HG03175 (cell line): Measurements from ENCODE around the gene RASGRP3.
A peak's percentile ranks its signal among the peaks of the same experiment; 100 is the strongest.
"Not testable (repeated sequence)": the region's sequence is repeated elsewhere in the genome, so short reads cannot be mapped to it uniquely, and the experiment has no call there.

Source experiments
- ATAC-seq: cut with Tn5 transposase; IDR thresholded peaks from one replicate; pipeline ENCODE4 v1.9.1; 2021; ENCODE audit warnings: mild to moderate bottlenecking, moderate library complexity; ENCODE audit not compliant: unreplicated experiment

The RASGRP3 gene

GRCh38 chr2:33453905-33454479, 22.5 kb upstream of the RASGRP3 start:
- no peak for ATAC-seq

GRCh38 chr2:33457556-33458247, 18.7 kb upstream of the RASGRP3 start:
- ATAC-seq = peak; percentile 69

GRCh38 chr2:33458248-33458819, 18.1 kb upstream of the RASGRP3 start:
- no peak for ATAC-seq

DNA sequence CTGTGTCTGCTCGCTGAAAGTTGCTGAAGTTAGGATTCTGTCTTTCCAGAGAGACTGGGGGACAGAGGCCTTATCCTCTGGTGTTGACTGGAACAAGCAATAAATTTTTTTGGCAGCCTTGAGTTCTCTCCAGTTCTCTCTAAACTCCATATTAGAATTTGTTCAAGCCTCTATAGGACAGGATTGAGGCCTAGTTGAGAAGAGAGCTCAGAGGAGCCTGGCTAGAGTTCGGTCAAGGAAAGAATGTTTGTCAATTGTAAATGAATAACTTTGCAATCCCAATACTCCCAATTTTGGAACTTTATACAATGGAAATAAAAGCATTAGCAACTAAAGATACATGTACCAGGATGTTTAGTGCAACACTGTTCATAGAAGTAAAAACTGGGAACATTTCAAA, 16.7 kb upstream of the RASGRP3 start:
- ATAC-seq = no peak

DNA sequence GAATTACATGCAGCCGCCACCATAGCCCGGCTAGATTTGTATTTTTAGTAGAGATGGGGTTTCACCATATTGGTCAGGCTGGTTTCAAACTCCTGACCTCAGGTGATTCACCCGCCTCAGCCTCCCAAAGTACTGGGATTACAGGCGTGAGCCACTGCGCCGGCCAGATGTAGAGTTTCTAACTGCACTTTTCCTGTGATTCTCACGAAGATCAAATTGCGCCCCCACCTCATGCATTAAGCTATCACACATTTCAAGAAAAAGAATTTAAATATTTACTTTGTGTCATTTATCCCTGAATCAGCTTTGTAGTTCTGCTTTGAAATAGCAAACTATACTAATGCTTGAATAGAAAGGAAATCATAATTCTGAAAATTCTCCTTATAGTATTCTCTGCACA, 13.9 kb upstream of the RASGRP3 start:
- not testable (repeated sequence) for ATAC-seq

- no peak for ATAC-seq
These were observed 9.0 kb upstream of the RASGRP3 start for GRCh38 chr2:33467413-33467812.

- no peak for ATAC-seq
These were observed 7.2 kb upstream of the RASGRP3 start for GRCh38 chr2:33469238-33469637.

GRCh38 chr2:33475224-33476130, 972 bp upstream of the RASGRP3 start:
- peak; percentile 56 for ATAC-seq

DNA sequence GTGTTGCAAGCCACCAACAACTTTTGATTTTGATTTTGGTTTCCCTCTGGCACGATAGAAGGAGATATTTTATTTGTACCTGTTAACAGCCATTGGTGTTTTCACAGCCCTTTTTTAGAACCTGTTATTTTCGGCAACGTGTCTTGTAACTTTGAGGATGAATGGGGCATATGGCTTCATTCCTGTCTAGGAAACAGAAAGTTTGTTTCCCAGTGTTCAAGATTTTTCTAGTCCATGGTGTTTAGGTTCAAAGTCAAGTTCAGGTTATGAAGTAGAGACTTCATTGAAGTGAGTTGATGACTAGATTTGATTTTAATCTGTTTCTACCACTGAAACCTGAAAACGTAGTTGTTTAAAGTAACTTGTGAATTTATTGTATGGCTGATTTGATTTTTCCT, 343 bp downstream of the RASGRP3 start:
- ATAC-seq = no peak

DNA sequence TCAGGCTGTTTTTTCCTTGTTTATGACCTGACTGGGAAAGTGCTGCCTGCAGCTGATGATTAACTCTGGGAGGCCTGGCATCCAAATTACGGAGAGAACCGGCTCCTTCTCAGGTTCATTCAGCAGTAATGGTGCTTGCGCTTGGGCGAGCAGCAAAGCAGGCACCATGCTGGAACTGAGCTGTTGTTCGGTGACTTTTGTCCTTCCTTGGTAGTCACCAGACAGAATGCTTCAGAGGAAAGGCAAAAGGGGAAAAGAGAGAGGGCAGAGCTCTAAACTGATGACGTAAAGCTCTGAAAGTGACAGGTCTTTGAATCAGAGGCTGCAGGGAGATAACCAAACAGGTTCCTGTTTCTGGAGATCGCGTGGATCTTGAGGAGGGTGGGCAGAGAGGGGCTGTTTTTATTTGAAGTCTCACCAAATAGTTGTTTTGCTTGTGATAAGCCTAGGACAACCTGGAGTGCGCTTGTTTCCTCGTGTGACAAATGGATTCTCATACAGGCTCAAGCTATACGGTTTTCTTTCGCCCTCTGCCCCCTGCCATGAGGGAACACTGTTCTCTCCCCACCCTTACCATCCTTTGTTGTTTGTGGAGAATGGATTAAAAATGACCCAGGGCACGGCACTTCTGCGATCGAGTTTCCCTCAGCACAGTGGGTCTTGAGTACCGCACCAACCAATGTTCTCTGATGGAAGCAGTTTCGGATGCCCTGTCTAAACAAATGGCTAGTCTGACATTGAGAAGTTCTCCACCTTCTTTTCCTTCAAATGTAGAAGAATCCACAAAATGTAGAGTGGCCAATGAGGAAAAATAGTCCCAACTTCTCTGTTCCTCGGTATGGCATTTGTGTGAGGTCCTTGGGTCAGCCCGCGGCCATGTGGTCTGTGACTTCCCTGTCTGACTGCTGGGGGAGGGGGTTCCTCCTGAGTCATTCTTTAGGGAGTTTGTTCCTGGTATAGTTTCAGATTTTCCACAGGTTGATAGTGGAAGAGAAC, 1.3 kb downstream of the RASGRP3 start:
- no peak for ATAC-seq

DNA sequence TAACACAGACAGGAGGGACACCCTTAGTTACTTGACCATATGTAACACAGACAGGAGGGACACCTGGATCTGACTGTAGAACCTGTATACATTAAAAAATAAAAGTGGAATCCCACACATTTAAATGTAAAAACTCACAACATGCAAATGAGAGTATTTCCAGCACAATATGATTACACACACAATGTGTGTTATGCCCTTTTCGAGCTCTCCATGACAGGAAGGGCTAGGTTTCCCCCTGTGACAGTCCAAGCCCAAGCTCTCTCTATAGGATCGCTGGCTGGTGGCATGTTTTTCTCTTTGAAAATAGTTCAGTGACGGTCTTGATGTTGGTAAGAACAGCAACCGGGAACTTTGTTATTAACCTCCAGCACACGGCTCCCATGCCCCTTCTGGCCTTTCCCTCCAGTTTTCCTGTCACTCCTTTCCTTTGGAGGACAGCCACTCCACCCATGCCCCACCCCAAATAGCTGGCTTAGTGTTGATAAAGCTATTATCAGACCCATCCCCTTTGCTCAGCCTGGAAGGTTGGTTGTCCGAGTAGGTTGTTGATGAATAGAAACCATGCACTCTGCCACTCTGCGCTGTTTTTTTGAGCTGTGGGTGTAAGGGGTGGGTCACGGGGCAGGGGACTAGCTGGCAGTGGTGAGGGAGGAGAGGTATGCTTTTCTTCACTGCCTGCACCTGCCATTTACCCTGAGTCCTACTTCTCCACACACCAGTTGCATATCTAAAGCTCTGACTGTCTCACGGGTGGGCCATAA, 2.7 kb downstream of the RASGRP3 start:
- no peak for ATAC-seq

DNA sequence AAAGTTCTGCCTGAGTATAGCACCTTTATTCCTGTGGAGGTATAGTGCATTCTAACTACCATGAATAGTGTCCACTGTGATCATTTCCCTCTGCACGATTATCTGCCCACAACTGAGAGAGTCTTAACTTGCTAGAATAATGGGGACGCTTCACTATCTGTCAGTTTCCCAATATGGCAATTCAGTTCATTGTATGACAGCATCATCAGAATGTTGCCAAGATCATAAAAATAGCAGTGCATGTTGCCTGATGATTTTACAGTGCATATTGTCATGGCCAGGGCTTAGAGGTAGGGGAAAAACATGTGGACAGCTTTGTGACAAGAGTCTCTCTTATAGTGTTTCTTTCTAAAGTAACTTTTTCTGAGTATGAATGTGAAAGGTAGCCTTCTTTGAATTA, 6.1 kb downstream of the RASGRP3 start:
- ATAC-seq = no peak

DNA sequence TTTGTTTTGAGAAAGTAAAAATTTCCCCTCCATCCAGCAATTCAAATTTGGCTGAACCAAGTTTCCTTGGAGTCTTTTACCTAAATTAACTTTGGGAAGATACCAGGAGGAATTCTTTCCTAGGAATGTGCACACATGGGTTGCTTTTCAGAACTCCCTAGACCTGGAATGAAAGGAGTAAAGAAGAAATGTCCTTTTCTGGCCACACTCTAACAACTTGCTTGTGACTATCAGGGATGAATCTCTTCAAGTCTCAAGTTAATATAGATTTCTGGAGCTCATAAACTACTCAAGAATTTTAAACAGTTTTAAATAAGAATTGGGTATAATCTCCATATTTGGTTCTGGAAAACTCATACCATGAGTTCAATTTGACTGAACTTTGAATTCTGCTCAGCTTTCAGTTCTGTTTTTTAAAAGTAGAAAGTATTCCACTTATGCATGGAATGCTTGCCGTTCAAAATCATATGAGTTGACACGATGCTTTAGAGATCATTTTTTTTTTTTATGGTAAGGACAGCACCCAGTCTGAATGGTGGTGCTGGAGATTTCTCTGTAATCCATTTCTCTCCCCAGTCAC, 7.7 kb downstream of the RASGRP3 start:
- peak; percentile 14 for ATAC-seq

GRCh38 chr2:33485051-33485450, 8.6 kb downstream of the RASGRP3 start:
- no peak for ATAC-seq

- no peak for ATAC-seq
These were observed 10.1 kb downstream of the RASGRP3 start for GRCh38 chr2:33486544-33486943.

- ATAC-seq = peak; percentile 43
These were observed 11.8 kb downstream of the RASGRP3 start for GRCh38 chr2:33488178-33488690.

GRCh38 chr2:33488715-33489540, 12.5 kb downstream of the RASGRP3 start:
- ATAC-seq = peak; percentile 50

DNA sequence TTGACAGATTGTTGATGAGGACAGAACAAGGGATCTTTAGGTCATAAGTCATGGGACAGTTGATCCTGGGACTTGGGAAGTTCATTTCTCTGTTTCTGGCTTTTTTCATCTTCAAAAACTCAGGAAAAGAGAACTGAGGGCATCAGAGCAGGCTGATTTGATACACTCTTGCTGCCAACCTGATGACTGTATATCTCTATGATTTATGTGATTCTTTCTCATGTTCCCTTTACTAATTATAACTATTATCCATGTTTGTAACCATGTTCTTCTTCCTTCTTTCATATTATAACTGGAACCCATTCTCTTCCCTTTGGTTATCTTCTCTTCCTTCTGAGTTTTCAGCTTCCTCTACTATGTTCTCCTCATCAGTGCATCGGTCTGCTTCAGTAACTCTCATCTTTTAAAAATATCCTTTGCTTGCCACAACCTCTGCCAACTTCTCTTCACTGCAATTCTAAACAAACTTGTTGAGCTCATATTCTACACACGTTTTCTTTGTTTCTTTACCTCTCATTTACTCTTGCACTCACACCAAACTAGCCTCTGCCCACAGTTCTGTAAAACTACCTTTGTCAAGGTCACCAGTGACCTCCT, 13.5 kb downstream of the RASGRP3 start:
- no peak for ATAC-seq
